HepG2 (cell line): Measurements from ENCODE around the gene CTNNBIP1. TPM values are rescaled to one million over a fixed set of nuclear protein-coding genes. Genes with fewer than 3 reads are reported as not detected.
A peak's percentile ranks its signal among the peaks of the same experiment; 100 is the strongest.

Experiments used
- ATM ChIP-seq: fragments of 450-650 bp; IDR thresholded peaks from 2 replicates; pipeline ENCODE4 v1.7.1; 2017; ENCODE audit warnings: mild to moderate bottlenecking, borderline replicate concordance
- CCDC6 ChIP-seq: sonication (generic); formaldehyde crosslinking; IDR thresholded peaks from 2 replicates; pipeline ENCODE4 v1.8.1; 2022; ENCODE audit warnings: mild to moderate bottlenecking, missing genetic modification reagents, moderate library complexity
- CEBPG ChIP-seq: IDR thresholded peaks from 2 replicates; pipeline ENCODE4 v1.6.1; 2016
- HDAC1 ChIP-seq: sonication (generic); formaldehyde crosslinking; IDR thresholded peaks from 2 replicates; pipeline ENCODE4 v1.5.1; 2020; ENCODE audit warnings: mild to moderate bottlenecking, missing genetic modification reagents
- HHEX ChIP-seq: IDR thresholded peaks from 2 replicates; pipeline ENCODE4 v1.6.1; 2016; ENCODE audit warnings: control low read depth
- IKZF4 ChIP-seq: sonication (generic); formaldehyde crosslinking; IDR thresholded peaks from 2 replicates; pipeline ENCODE4 v1.5.1; 2020; ENCODE audit warnings: borderline replicate concordance, mild to moderate bottlenecking, low read depth, missing genetic modification reagents; ENCODE audit errors: not compliant biosample characterization
- RBFOX2 ChIP-seq: fragments of 200-400 bp; formaldehyde crosslinking; IDR thresholded peaks from 2 replicates; pipeline ENCODE4 v1.6.1; 2017; ENCODE audit warnings: low read depth, mild to moderate bottlenecking, low read length
- SPEN ChIP-seq: sonication (generic); formaldehyde crosslinking; IDR thresholded peaks from 2 replicates; pipeline ENCODE4 v1.5.1; 2020; ENCODE audit warnings: low read depth, mild to moderate bottlenecking, missing genetic modification reagents
- TEAD3 ChIP-seq: optimal IDR thresholded peaks from 2 replicates; pipeline ENCODE3; 2016; ENCODE audit warnings: borderline replicate concordance
- ZFX ChIP-seq: sonication (generic); formaldehyde crosslinking; IDR thresholded peaks from 2 replicates; pipeline ENCODE4 v1.4.0; 2020; ENCODE audit warnings: mild to moderate bottlenecking, low read depth, missing genetic modification reagents, moderate library complexity
- ZNF343 ChIP-seq: sonication (generic); formaldehyde crosslinking; IDR thresholded peaks from 2 replicates; pipeline ENCODE4 v1.4.0; 2020; ENCODE audit warnings: mild to moderate bottlenecking, missing genetic modification reagents
- ZNF607 ChIP-seq: sonication (generic); formaldehyde crosslinking; IDR thresholded peaks from 2 replicates; pipeline ENCODE4 v1.5.1; 2020; ENCODE audit warnings: missing genetic modification reagents, mild to moderate bottlenecking, borderline replicate concordance
- ZSCAN21 ChIP-seq: sonication (generic); formaldehyde crosslinking; IDR thresholded peaks from 2 replicates; pipeline ENCODE4 v1.8.0; 2022; ENCODE audit warnings: mild to moderate bottlenecking, missing genetic modification reagents, moderate library complexity, borderline replicate concordance
- polyA plus RNA-seq, 8 experiments: library from polyadenylated mRNA; depleted of rRNA in 3 of 8; stranded (reverse) in 7 of 8; unstranded in 1 of 8; fragments of >200 nt; fragmentation: Illumina TruSeq in 4 of 8; extraction: Trizol in 4 of 8; gene quantifications; 2 replicates each; pipeline versions ENCODE4 v1.2.1 to v1.2.3, GENCODE V29; 2011 to 2016; ENCODE audit warnings: low read depth in 4 of 8, missing spikeins in 1 of 8, mixed read lengths in 1 of 8; ENCODE audit not compliant: insufficient read depth in 1 of 8
- total RNA-seq, 5 experiments: library from RNA; depleted of rRNA; stranded (reverse); fragments of >200 nt; fragmentation: Illumina TruSeq; extraction: Trizol; gene quantifications; 2 replicates each; pipeline ENCODE4 v1.2.3, GENCODE V29; 2016; ENCODE audit warnings: low read depth in 1 of 5
- TF ChIP-seq, protein P1 (sequence below): sonication (generic); formaldehyde crosslinking; IDR thresholded peaks from 2 replicates; pipeline ENCODE4 v1.9.0; 2022; ENCODE audit warnings: low read depth, missing genetic modification reagents
- TF ChIP-seq, protein P2 (sequence below): sonication (generic); formaldehyde crosslinking; IDR thresholded peaks from 2 replicates; pipeline ENCODE4 v1.4.0; 2020; ENCODE audit warnings: missing genetic modification reagents
- TF ChIP-seq, protein P3 (sequence below): sonication (generic); formaldehyde crosslinking; IDR thresholded peaks from 2 replicates; pipeline ENCODE4 v1.4.0; 2020; ENCODE audit warnings: missing genetic modification reagents, low read depth, mild to moderate bottlenecking, borderline replicate concordance
- TF ChIP-seq, protein P4 (sequence below): sonication (generic); formaldehyde crosslinking; conservative IDR thresholded peaks from 2 replicates; pipeline ENCODE4 v1.4.0; 2020; ENCODE audit warnings: missing genetic modification reagents
- TF ChIP-seq, protein P5 (sequence below): IDR thresholded peaks from 2 replicates; pipeline ENCODE4 v1.6.1; 2018; ENCODE audit warnings: missing genetic modification reagents

Gene CTNNBIP1
- total and polyA plus RNA-seq, 2 of the 13 experiments (the other 11 are each of a cell fraction or from before 2014, with no cell fraction given), result 71.7 to 83.0 TPM

DNA sequence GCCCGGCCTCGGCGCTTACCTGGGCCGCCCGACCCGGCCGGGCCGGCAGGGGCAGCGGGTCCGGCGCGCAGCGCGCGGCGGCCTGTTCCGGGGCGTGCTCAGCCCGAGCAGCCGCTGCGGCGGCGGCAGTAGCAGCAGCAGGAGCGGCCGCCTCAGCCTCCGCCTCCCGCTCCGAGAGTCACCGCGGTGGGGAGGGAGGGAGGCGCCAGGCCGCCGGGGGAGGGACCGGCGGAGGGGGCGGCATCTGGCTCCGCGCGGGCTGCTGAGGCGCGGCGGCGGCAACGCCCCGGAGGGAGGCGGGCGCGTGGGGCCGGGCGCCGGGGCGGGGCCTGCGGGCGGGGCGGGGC, at the start of gene CTNNBIP1 (continued):
- TF ChIP-seq SPEN (0 out of 2 replicates have a peak, but pooled peaks have one; percentile 14), CCDC6 (CRISPR knock-in tag) (peak; percentile 64; the same call in 1 of the 2 replicates), ZSCAN21 (CRISPR knock-in tag) (0 out of 2 replicates have a peak, but pooled peaks have one; percentile 15), ATM (no peak), IKZF4 (CRISPR knock-in tag) (no peak), HHEX (no peak), ZNF607 (CRISPR knock-in tag) (no peak), ZFX (CRISPR knock-in tag) (peak; percentile 10; the same call in 1 of the 2 replicates), ZNF343 (no peak), HDAC1 (CRISPR knock-in tag) (0 out of 2 replicates have a peak, but pooled peaks have one; percentile 10), TEAD3 (no peak), CEBPG (CRISPR knock-in tag) (no peak), RBFOX2 (peak; percentile 62)
- TF ChIP-seq, protein P1, sequence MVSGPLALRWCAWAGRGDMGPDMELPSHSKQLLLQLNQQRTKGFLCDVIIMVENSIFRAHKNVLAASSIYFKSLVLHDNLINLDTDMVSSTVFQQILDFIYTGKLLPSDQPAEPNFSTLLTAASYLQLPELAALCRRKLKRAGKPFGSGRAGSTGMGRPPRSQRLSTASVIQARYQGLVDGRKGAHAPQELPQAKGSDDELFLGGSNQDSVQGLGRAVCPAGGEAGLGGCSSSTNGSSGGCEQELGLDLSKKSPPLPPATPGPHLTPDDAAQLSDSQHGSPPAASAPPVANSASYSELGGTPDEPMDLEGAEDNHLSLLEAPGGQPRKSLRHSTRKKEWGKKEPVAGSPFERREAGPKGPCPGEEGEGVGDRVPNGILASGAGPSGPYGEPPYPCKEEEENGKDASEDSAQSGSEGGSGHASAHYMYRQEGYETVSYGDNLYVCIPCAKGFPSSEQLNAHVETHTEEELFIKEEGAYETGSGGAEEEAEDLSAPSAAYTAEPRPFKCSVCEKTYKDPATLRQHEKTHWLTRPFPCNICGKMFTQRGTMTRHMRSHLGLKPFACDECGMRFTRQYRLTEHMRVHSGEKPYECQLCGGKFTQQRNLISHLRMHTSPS (CRISPR knock-in tag), result 0 out of 2 replicates have a peak, but pooled peaks have one; percentile 2
- TF ChIP-seq, protein P2, sequence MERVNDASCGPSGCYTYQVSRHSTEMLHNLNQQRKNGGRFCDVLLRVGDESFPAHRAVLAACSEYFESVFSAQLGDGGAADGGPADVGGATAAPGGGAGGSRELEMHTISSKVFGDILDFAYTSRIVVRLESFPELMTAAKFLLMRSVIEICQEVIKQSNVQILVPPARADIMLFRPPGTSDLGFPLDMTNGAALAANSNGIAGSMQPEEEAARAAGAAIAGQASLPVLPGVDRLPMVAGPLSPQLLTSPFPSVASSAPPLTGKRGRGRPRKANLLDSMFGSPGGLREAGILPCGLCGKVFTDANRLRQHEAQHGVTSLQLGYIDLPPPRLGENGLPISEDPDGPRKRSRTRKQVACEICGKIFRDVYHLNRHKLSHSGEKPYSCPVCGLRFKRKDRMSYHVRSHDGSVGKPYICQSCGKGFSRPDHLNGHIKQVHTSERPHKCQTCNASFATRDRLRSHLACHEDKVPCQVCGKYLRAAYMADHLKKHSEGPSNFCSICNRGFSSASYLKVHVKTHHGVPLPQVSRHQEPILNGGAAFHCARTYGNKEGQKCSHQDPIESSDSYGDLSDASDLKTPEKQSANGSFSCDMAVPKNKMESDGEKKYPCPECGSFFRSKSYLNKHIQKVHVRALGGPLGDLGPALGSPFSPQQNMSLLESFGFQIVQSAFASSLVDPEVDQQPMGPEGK (CRISPR knock-in tag), result peak; percentile 67
- TF ChIP-seq, protein P3, sequence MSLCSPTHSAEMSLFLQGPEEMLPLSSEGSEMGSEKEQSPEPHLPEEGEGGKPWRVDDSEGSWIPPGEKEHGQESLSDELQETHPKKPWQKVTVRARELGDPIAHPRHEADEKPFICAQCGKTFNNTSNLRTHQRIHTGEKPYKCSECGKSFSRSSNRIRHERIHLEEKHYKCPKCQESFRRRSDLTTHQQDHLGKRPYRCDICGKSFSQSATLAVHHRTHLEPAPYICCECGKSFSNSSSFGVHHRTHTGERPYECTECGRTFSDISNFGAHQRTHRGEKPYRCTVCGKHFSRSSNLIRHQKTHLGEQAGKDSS (CRISPR knock-in tag), result peak; percentile 46; the same call in 1 of the 2 replicates
- TF ChIP-seq, protein P4, sequence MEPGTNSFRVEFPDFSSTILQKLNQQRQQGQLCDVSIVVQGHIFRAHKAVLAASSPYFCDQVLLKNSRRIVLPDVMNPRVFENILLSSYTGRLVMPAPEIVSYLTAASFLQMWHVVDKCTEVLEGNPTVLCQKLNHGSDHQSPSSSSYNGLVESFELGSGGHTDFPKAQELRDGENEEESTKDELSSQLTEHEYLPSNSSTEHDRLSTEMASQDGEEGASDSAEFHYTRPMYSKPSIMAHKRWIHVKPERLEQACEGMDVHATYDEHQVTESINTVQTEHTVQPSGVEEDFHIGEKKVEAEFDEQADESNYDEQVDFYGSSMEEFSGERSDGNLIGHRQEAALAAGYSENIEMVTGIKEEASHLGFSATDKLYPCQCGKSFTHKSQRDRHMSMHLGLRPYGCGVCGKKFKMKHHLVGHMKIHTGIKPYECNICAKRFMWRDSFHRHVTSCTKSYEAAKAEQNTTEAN (CRISPR knock-in tag), result 0 out of 2 replicates have a peak, but pooled peaks have one; percentile 7
- TF ChIP-seq, protein P5, sequence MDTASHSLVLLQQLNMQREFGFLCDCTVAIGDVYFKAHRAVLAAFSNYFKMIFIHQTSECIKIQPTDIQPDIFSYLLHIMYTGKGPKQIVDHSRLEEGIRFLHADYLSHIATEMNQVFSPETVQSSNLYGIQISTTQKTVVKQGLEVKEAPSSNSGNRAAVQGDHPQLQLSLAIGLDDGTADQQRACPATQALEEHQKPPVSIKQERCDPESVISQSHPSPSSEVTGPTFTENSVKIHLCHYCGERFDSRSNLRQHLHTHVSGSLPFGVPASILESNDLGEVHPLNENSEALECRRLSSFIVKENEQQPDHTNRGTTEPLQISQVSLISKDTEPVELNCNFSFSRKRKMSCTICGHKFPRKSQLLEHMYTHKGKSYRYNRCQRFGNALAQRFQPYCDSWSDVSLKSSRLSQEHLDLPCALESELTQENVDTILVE (CRISPR knock-in tag), result 0 out of 2 replicates have a peak, but pooled peaks have one; percentile 6
